Airway epithelial cell (primary cell): ENCODE measurements around the gene SWT1. TPM values are rescaled to one million over a fixed set of nuclear protein-coding genes. Genes with fewer than 3 reads are reported as not detected.

Experiments used
- total RNA-seq: library from RNA; depleted of rRNA; stranded (reverse); fragments of >200 nt; gene quantifications from 2 replicates; pipeline ENCODE4 v1.2.3, GENCODE V29; 2015

SWT1 gene
- 1.5 and 1.7 TPM in 2 replicates for total RNA-seq

DNA sequence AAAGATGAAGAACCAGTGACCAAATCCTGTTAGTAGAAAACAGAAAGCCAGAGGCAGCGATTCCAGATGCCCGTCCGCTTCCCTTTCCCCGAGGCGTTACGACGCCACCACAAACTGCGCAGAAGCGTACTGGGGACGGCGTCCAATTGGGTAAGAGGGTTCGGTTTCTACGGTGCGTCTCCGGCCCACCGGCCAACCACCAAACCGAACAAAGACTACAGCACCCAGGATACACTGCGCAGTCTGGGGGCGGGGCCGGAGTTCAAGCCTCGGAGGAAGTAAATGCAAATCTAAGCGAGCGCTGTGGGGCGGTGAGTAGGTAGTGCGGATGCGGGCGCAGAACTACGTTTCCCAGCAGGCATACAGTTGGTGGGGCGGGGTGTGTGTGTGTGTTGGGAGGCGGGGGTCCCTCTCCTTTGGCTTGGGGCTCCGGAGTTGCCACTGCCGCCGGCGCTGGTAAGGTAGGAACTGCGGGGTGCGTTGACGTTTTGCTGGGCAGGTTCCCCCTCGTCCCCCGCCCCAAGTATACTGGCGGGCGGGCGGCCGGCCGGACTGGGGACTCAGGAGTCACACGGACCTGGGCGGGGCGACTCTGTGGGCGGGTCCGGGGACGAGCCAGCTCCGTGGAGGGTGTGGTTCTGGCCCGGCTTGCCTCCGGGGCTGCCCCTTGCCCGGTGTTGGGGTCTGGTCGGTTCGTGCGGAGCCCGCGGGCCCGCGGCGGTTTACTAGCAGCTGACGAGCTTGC lies at the start of gene SWT1, which contains the start of gene TRMT1L:
Gene SWT1 (plus strand): TSS at position 314 of the 745 bp plus-strand sequence. CDS start 3,675 bp downstream, outside the sequence.
Gene TRMT1L (minus strand): TSS at position 100 of the 745 bp plus-strand sequence. CDS start 241 bp downstream, outside the sequence.

GRCh38 chr1:185317034-185317885 lies 160.3 kb downstream of the SWT1 start, which contains the start of gene IVNS1ABP:
Gene IVNS1ABP, minus strand, starts transcription at chr1:185317243. Its CDS starts 7,750 bp downstream, at chr1:185309493.

Other genes starting within 250 kb of the SWT1 start
- gene NIBAN1, start 182.7 kb upstream of the SWT1 start, total RNA-seq: 2.6 and 3.1 TPM in 2 replicates
- gene RNF2, start 111.6 kb upstream of the SWT1 start, total RNA-seq: 9.5 and 11.1 TPM in 2 replicates
- 14.8 and 20.9 TPM in 2 replicates for gene TRMT1L, start 214 bp upstream of the SWT1 start, total RNA-seq
- 29.3 and 34.3 TPM in 2 replicates for gene IVNS1ABP, start 160.1 kb downstream of the SWT1 start, total RNA-seq